NCI-H2081 (cell line): ENCODE data around the gene ZBTB45.

ENCODE experiments used
- DNase-seq, 2 experiments: peaks; one replicate each; lab custom pipeline; 2025; lab: John Stamatoyannopoulos, UW

ZBTB45 gene

DNA sequence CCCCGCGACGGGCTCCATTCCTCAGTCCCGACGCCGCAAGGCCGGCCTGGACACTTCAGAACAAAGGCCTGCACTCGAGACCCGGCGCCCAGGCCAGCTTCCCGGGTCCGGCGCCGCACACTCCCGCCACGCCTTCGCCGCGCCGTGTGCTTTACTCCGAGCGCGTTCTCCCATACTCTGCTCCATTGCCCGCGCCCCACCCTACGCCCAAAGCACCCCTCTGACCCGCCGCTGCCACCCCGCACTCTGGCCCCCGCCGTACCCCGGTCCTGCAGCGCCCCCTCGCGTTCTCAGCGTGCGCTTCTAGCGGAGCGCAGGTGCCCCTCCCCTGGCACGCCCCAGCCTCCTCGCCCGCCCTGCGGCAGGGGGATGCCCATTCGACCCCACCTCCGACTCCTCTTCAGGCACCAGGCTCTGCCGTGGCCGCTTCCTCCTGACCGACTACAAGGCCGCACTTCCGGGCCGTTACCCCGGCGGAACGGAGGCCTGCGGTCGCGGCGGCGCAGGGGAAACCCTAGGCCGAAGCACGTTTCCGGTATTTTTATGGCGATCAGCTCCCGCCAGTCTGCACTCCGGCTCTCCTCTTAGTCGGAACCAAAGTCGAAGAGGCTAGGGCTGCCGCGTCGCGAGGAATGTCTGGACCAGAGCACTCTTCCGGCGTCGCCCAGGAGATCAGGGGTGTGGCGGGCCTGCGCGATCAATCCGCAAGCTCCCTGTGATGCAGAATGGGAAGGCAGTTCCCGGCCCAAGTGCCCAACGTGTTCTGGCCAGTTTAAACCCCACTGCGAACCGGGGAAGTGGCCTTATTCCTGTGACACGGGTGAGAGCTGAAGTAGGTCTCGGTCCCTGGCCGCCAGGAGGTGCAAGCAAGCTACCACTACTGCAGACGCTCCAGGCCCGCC, at the start of gene ZBTB45:
Gene ZBTB45 (minus strand): TSS at position 456 of the 902 bp plus-strand sequence. CDS start 2,137 bp downstream, outside the sequence.
- peak; percentile 95 to 97 for DNase-seq

DNA sequence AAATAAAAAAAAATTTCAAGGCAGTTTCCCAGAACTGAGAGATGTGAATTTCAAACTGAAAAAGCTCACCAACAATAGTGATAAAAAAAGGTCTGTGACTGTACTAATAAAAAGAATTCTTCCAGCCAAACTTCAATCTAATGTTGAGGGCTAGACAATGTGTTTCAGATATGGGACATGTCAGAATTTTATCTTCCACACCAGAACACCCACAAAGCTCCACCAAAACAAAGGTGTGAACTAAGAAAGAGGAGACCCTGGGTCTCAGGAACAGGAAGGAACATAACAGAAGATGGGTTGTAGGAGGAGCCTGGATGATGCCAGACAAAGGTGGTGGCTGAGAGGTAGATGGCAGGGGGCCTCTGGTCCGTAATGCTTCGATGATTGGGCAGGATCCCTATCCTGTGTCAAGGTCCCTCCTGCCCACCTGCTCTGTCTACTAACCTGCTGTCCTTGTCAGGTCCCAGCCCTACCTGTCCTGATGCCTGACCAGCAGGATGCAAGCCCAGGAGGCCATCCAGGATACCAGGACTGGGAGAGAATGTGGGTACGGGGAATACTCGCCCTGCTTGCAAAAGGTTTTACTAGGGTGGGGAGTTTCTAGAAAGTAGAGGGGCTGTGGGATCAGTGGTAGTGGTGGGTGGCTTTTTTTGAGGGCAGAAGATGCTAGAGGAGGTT, 49.0 kb upstream of the ZBTB45 start:
- DNase-seq: no peak

GRCh38 chr19:58566989-58567388, 47.4 kb upstream of the ZBTB45 start:
- DNase-seq: no peak

DNA sequence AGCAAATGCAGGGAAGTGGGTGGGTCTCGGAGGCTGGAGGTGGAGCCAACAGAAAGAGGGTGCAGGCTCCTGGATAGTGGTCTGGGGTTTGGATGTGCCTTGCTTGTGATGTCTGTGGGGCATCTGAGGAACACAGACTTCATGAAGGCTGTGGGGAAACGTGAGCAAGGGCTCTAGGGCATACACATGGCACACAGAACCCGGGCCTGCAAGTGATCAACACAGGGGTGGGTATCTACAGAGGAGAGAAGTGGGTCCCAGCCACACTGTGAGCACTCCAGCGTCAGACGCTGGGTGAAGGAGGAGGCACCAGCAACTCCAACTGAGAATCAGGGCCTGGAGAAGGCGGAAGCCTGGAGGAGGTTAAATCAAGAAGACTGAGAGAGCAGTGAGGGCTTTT, 44.2 kb upstream of the ZBTB45 start:
- DNase-seq: no peak

DNA sequence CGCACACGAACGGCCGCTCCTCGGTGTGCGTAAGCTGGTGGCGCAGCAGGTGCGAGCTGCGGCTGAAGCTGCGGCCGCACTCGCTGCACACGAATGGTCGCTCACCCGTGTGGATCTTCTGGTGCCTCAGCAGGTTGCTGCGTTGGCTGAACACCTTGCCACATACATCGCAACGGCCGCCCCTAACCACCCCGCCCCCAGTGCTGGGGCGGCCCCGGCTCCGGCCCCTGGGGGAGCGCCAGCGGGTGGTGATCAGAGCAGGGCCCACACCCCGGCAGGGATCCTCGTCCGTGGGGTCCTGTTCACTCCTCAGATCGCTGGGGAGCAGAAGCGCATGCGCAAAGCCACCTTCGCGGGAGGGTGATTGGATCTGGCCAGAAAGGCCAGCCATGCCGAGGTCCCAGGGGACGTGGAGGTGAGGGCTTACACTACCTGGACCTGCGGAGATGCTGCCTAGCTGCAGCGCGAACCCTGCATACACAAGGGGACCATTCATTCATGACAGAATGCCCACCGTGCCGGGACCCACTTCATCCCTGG, 43.5 kb upstream of the ZBTB45 start:
- DNase-seq: no peak

DNA sequence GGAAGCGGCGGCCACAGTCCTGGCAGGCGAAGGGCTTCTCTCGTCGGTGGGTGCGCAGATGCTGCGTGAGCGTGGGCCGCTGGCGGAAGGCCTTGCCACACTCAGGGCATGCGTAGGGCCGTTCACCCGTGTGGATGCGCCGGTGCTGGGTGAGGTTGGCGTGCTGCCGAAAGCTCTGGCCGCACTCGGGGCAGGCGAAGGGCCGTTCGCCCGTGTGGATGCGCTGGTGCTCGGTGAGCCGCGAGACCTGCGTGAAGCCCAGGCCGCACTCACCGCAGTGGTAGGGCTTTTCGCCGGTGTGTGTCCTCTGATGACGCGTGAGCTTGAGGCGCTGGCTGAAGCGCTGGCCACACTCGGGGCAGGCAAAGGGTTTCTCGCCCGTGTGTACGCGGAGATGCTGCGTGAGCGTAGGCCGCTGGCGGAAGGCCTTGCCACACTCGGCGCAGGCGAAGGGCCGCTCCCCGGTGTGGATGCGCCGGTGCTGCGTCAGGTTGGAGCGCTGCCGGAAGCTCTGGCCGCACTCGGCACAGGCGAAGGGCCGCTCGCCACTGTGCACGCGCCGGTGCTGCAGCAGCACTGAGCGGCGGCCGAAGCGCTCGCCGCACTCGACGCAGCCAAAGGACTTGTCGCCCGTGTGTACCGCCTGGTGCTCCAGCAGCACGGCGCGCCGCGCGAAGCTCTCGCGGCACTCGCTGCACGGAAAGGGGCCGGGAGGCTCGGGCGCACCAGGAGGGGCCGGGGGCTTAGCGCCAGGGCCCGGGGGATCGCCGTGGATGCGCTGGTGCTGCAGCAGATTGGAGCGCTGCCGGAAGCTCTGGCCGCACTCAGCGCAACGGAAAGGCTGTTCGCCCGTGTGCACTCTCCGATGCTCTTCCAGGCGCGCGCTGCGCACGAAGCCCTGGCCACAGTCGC, 42.8 kb upstream of the ZBTB45 start:
- no peak for DNase-seq

DNA sequence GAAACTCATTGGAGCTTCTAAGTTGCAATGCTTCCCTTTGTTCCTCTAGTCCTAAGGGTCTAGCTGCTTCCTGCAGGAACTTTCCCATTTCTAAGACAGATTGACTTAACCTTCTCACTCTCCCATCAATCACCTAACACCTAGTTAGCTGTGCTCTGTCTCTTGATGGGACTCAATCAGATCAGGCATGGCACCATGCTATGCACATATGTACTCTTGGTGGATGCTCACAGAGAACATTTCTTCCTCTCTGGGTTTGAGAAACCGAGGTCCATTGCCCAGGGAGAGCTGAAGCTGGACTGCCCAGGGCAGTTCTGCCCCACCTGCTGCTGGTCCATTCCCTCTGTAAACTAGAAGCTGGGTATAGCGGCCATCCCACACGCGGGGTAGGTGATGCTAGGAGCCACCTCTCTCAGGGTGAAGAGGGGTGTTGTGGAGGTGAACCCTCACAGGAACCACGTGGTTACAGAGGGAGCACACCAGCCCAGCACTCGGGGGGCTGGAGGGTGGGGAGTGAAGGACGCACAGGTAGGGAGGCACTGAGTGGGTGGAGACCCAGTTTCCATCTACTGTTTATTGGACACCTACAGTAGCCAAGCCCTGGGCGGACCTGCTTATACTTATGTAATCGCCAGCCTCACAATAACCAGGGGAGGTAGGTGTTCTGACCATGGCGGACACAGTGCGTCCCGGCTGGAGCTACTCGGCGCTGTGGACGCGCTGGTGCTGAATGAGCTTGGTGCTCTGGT, 41.9 kb upstream of the ZBTB45 start:
- no peak for DNase-seq

DNA sequence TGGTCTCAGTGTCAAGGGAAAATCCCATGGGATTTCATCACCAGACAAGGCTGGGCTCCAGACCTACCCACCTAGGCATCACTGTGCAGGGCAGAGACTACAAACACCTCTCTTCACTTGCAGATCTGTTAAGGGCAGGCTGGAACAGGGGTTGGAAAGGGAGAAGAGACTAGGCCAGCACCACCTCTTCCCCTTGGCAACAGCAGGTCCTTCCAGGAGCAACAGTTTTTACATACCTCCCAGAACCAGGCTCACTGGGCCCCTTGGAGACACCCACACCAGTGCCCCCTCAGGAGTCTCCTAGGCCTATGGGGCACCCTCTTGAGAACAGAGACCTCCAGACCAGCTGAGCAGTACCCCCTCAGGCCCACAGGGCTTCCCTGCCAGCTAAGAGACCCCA, 41.3 kb upstream of the ZBTB45 start:
- DNase-seq: no peak

DNA sequence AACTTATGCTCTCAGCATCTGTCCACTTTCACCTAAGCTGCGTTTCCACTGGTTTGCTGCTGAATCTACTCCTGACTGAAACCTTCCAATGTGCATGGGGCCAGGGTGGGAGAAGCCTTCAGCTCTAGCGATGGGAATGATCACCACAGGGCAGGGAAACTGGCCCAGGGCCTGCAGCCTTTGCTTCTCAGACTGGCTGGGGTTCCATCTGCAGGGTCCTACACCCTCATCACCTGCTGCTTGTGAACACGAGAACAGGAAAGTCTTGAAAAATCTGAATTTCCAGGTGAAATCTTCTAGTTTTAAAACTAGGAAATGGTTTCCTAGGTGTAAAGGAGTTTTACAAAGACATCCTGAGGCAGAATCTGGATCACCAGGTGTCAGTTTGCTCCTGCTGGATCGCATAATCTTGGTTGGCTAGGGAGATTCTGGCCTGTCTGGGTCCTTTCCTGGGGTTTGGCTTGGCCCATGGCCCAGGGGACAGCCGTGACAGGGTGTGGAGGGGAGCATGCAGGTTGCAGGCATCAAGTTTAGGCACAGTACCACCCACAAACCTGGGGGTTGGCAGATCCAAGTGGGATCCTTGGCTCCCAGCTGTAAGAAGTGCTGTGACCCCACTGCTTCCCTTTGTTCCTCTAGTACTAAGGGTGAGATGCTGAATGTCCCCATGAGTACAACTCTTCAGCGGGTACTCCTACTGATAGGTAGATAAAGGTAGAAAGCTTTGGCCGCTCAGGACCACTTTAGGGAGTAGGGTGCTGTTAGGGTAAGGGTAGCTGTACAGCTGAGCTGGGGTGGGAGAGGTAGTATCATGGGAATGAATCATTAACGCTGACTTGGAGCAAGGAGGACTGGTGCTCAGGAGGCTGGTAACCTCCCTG, 40.6 kb upstream of the ZBTB45 start:
- no peak for DNase-seq

DNA sequence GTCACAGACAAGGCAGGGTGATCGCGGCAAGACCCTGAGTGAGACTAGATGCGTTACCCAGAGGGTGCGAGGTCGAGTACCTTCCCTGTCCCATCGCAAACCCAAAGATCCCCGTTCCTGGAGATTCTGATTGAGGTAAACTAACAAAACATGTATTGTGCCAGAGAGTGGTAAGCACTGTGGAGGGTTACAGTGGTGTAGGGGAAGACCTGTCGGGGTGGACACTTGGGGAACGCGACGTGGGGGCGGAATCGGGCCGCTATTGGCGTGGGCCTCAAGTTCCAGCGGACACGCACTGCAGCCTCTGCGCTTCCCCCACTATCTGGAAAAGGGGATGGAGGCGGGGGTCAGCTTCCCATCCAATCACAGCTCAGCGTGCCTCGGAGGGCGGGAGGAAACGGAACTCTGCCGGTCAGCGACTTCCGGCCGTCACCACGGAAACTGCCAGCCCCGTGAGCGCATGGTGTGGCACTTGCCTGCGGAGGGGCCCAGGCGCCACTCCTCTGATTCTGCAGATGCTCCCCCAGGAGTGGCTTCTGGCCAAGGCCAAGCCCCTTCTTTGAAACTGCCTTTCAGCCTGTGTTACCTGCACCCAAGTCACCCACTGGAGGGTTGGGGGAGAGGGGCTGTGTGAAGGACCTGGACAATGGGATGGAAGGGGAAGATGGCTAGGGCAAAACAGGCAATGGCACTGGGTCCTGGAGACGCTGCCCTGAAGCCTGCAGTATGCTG, 39.8 kb upstream of the ZBTB45 start:
- no peak for DNase-seq

- no peak for DNase-seq
Measured at GRCh38 chr19:58558623-58559274, 39.1 kb upstream of the ZBTB45 start.

GRCh38 chr19:58558066-58558622, 38.5 kb upstream of the ZBTB45 start, which contains the start of gene UBE2M:
Gene UBE2M (minus strand): TSS chr19:58558611. CDS start chr19:58558381, 230 bp downstream.
- DNase-seq: no peak

DNA sequence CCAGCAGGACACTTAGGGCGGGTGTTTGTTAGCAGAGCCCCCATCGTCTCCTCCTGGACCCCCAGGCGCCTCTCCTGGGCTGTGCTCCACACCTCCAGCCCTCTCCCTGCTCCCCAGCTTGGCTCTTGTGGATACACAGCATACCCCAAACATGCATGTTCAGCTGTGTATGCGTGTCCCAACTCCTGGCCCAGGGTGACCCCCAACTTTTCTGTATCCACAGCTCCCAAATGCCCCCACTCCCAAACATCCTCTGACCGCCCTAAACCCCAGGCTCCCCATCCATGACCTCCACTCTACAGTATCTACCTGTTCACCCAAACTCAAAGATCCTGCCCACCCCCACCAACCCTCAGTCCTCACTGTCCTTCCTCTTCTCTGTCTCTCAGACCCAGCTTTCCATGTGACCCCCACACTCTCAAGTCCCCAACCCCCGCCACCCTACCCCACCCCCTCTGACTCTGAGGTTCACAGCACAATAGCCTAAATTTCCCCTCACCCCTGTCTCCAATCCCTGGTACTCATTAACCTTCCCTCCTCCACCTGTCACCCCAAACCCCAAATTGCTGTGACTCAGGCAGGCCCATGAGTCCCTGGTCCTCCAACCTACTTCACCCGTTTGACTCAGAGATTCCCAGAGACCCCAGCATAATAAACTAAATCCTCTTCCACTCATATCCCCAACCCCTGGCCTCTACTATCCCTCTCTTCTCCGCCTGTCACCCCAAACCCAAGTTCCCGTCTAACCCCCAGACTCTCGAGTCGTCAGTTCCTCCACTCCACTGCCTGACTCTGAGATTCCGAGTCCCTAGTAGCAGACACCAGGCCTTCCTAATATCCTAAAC, 37.8 kb upstream of the ZBTB45 start:
- no peak for DNase-seq

- no peak for DNase-seq
Measured at GRCh38 chr19:58556622-58557220, 37.1 kb upstream of the ZBTB45 start.

GRCh38 chr19:58555920-58556621, 36.5 kb upstream of the ZBTB45 start:
- no peak for DNase-seq

DNA sequence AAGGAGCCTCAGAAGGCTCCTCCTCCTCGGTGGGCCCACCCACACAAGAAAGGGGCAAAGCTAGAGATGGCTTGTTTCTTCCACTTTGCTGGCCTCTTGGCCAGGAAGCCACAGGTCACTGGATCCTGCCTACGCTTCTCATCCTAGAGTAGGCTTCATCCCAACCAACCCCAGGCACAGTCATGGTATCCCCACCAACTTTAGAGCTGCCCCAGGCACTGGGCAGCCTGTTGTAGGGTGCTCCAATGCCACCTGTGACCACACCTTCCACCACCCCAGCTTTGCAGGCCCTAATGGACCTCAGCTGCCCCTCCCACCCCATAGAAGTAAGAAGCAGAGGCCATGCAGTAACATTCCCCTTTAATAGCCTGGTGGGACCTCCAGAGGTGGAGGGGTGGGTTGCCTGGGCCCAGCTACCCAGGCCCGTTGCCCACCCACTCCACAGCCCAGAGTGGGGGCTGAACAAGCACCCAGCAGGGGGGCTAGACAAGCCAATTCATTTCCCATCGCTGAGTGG, 35.8 kb upstream of the ZBTB45 start:
- DNase-seq: no peak
